HG03521 (cell line): ENCODE measurements around the gene SLC22A3.

Experiments
- ATAC-seq: cut with Tn5 transposase; IDR thresholded peaks from one replicate; pipeline ENCODE4 v1.9.1; 2021; ENCODE audit warnings: mild to moderate bottlenecking, moderate library complexity; ENCODE audit not compliant: unreplicated experiment

SLC22A3 gene

GRCh38 chr6:160487116-160487515, 138.9 kb downstream of the SLC22A3 start:
- ATAC-seq: no peak

GRCh38 chr6:160489091-160489490, 140.9 kb downstream of the SLC22A3 start:
- ATAC-seq: no peak

DNA sequence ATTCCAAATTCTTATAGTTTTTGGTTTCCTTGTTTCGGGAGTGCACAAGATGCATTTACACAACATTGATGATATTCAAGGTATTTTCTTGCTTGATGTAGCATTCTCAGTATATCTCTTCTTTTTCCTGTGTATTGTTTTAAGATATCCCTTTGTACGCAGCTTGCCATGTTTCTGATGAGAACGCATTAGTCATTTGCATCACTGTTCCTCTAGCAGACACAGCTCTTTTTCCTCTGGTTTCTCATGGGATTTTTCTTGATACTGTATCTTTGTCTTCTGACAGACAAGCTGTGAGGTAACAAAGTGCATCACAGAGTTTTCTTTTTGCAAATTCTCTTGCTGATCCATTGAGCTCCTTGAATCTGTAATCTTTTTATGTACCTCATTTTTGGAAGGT, 146.4 kb downstream of the SLC22A3 start:
- ATAC-seq: no peak

DNA sequence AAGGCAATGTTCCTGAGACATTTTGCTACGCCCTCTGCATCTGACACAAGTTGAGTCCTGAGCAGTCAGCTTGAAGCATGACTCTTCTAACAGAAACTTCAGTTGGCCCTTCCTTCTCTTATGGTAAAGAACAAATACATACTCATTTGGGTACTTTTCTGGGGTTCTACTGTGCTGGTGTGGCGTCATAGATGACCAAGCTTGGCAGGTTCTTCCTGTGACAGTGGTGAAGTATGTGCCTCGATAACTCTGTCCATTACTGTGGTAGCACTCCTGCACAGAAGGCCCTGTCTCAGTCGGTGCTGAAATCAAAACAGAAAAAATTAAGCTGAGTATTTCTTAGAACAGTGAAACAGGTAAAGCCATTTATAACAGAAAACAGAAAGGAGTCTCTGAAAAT, 152.5 kb downstream of the SLC22A3 start:
- no peak for ATAC-seq
